Uterus (tissue), 2 donors: ENCODE results near the gene ARHGAP11B.
"Not testable (repeated sequence)": the region's sequence is repeated elsewhere in the genome, so short reads cannot be mapped to it uniquely, and the experiment has no call there.

Experiments used
- CTCF ChIP-seq, 4 experiments: fragments of 200-600 bp in 2 of 4; fragments of 450-650 bp in 2 of 4; sonication (generic) in 2 of 4; IDR thresholded peaks; one replicate each; pipeline ENCODE4 v1.5.1; 2016 to 2019; ENCODE audit warnings: antibody characterized with exemption in 4 of 4, mild to moderate bottlenecking in 2 of 4, moderate library complexity in 1 of 4
- POLR2A ChIP-seq, 2 donors: fragments of 450-650 bp; IDR thresholded peaks; one replicate each; pipeline ENCODE4 v1.6.1; 2016; ENCODE audit warnings: antibody characterized with exemption in 2 of 2, mild to moderate bottlenecking in 1 of 2, moderate library complexity in 1 of 2

GRCh38 chr15:30625436-30626193, at the start of gene ARHGAP11B:
- TF ChIP-seq CTCF (IDR thresholded peaks at IDR 0.05): not testable (repeated sequence)
- TF ChIP-seq POLR2A (IDR thresholded peaks at IDR 0.05): peak in 1 of 2 donors; percentile 15
